Cortex of kidney (tissue), 1 donor: ENCODE measurements around the gene GCAT.
A peak's percentile ranks its signal among the peaks of the same experiment; 100 is the strongest.
"Not testable (repeated sequence)": the region's sequence is repeated elsewhere in the genome, so short reads cannot be mapped to it uniquely, and the experiment has no call there.

Experiments used
- DNase-seq: peaks from one replicate; lab custom pipeline; 2025; lab: John Stamatoyannopoulos, UW

GCAT gene

GRCh38 chr22:37782340-37783168 is 25.2 kb upstream of the GCAT start:
- no peak for DNase-seq

- no peak for DNase-seq
Observed at GRCh38 chr22:37784829-37785495, 22.8 kb upstream of the GCAT start.

GRCh38 chr22:37790234-37790633 is 17.5 kb upstream of the GCAT start:
- no peak for DNase-seq

- no peak for DNase-seq
Observed at GRCh38 chr22:37792494-37792893, 15.2 kb upstream of the GCAT start.

GRCh38 chr22:37794376-37794775 is 13.4 kb upstream of the GCAT start:
- no peak for DNase-seq

- DNase-seq: no peak
Observed at GRCh38 chr22:37796079-37796478, 11.7 kb upstream of the GCAT start.

- DNase-seq: not testable (repeated sequence)
Observed at GRCh38 chr22:37797259-37797658, 10.5 kb upstream of the GCAT start.

GRCh38 chr22:37797874-37798500 is 9.7 kb upstream of the GCAT start:
- no peak for DNase-seq

GRCh38 chr22:37799979-37800378 is 7.8 kb upstream of the GCAT start:
- not testable (repeated sequence) for DNase-seq

GRCh38 chr22:37801946-37802309 is 5.8 kb upstream of the GCAT start:
- no peak for DNase-seq

- DNase-seq: no peak
Observed at GRCh38 chr22:37802310-37803194, 5.2 kb upstream of the GCAT start.

GRCh38 chr22:37803195-37803638 is 4.5 kb upstream of the GCAT start:
- DNase-seq: no peak

GRCh38 chr22:37803639-37804351 is 3.9 kb upstream of the GCAT start:
- DNase-seq: no peak

GRCh38 chr22:37804352-37804880 is 3.3 kb upstream of the GCAT start:
- no peak for DNase-seq

- DNase-seq: peak; percentile 46
Observed at GRCh38 chr22:37804881-37805809, 2.6 kb upstream of the GCAT start.

- DNase-seq: no peak
Observed at GRCh38 chr22:37805810-37806277, 1.9 kb upstream of the GCAT start.

- no peak for DNase-seq
Observed at GRCh38 chr22:37806409-37807333, 1.1 kb upstream of the GCAT start.

GRCh38 chr22:37808294-37808657 is 542 bp downstream of the GCAT start:
- no peak for DNase-seq
